Liver (tissue), 9 donors: ENCODE measurements around the gene TMEM141. TPM values are rescaled to one million over a fixed set of nuclear protein-coding genes. Genes with fewer than 3 reads are reported as not detected.

Experiments
- DNase-seq: peaks from one replicate; pipeline ENCODE4 v3.0.0-alpha.2; 2017; ENCODE audit warnings: low spot score
- H3K27ac ChIP-seq, 2 donors: one replicate each; pipeline ENCODE4 v1.7.0; 2013; ENCODE audit warnings: inconsistent platforms in 2 of 2, low read length in 2 of 2, control low read depth in 1 of 2, low read depth in 1 of 2, mild to moderate bottlenecking in 1 of 2
- H3K27me3 ChIP-seq, 4 donors: one replicate each; pipeline versions ENCODE4 v1.6.1 to v1.7.0; 2013; ENCODE audit warnings: low read length in 3 of 4, inconsistent platforms in 1 of 4, mild to moderate bottlenecking in 1 of 4, moderate library complexity in 1 of 4; ENCODE audit not compliant: control insufficient read depth in 4 of 4, insufficient read depth in 4 of 4
- H3K36me3 ChIP-seq, 4 donors: one replicate each; pipeline versions ENCODE4 v1.6.1 to v1.7.0; 2013; ENCODE audit warnings: low read length in 3 of 4, mild to moderate bottlenecking in 3 of 4, low read depth in 1 of 4, moderate library complexity in 1 of 4; ENCODE audit not compliant: control insufficient read depth in 4 of 4, insufficient read depth in 3 of 4
- H3K4me1 ChIP-seq, 4 donors: one replicate each; pipeline versions ENCODE4 v1.6.1 to v1.7.0; 2013; ENCODE audit warnings: low read length in 3 of 4, mild to moderate bottlenecking in 3 of 4, moderate library complexity in 1 of 4; ENCODE audit not compliant: control insufficient read depth in 4 of 4, insufficient read depth in 4 of 4
- H3K4me3 ChIP-seq, 3 donors: one replicate each; pipeline versions ENCODE4 v1.6.1 to v1.7.0; 2013; ENCODE audit warnings: low read length in 3 of 3, control low read depth in 1 of 3, low read depth in 1 of 3, mild to moderate bottlenecking in 1 of 3
- H3K9ac ChIP-seq, 2 donors: one replicate each; pipeline ENCODE4 v1.7.0; 2013; ENCODE audit warnings: low read length in 2 of 2, mild to moderate bottlenecking in 2 of 2, moderate library complexity in 2 of 2, control low read depth in 1 of 2, low read depth in 1 of 2
- H3K9me3 ChIP-seq, 4 donors: one replicate each; pipeline versions ENCODE4 v1.6.1 to v1.7.0; 2013; ENCODE audit warnings: low read length in 3 of 4; ENCODE audit not compliant: control insufficient read depth in 4 of 4
- ATF3 ChIP-seq: IDR thresholded peaks from 2 replicates; pipeline ENCODE4 v1.6.1; 2016; ENCODE audit warnings: antibody characterized with exemption
- CTCF ChIP-seq: fragments of 150-350 bp; IDR thresholded peaks from 2 replicates; pipeline ENCODE4 v1.5.1; 2017; ENCODE audit warnings: improper control_type of control experiment, low read depth, low read length; ENCODE audit not compliant: missing input control
- EGR1 ChIP-seq, 2 donors: IDR thresholded peaks; 2 replicates each; pipeline ENCODE4 v1.6.1; 2016 to 2018; ENCODE audit warnings: antibody characterized with exemption in 2 of 2, low read depth in 2 of 2
- FOXA1 ChIP-seq: IDR thresholded peaks from 2 replicates; pipeline ENCODE4 v1.6.1; 2016; ENCODE audit warnings: antibody characterized with exemption
- FOXA2 ChIP-seq: IDR thresholded peaks from 2 replicates; pipeline ENCODE4 v1.6.1; 2016; ENCODE audit warnings: antibody characterized with exemption
- GABPA ChIP-seq, 2 donors: IDR thresholded peaks in 1 of 2; conservative IDR thresholded peaks in 1 of 2; 2 replicates each; pipeline ENCODE4 v1.6.1; 2016; ENCODE audit warnings: antibody characterized with exemption in 2 of 2, mild to moderate bottlenecking in 1 of 2, moderate library complexity in 1 of 2
- HNF4A ChIP-seq, 2 donors: conservative IDR thresholded peaks; 2 replicates each; pipeline ENCODE4 v1.6.1; 2016; ENCODE audit warnings: antibody characterized with exemption in 2 of 2, mild to moderate bottlenecking in 2 of 2
- HNF4G ChIP-seq: IDR thresholded peaks from 2 replicates; pipeline ENCODE4 v1.6.1; 2016; ENCODE audit warnings: antibody characterized with exemption
- JUND ChIP-seq, 2 donors: IDR thresholded peaks; 2 replicates each; pipeline ENCODE4 v1.6.1; 2016; ENCODE audit warnings: antibody characterized with exemption in 2 of 2
- MAX ChIP-seq: IDR thresholded peaks from 2 replicates; pipeline ENCODE4 v1.6.1; 2016; ENCODE audit warnings: antibody characterized with exemption
- NR2F2 ChIP-seq: IDR thresholded peaks from 2 replicates; pipeline ENCODE4 v1.6.1; 2016; ENCODE audit warnings: antibody characterized with exemption
- RAD21 ChIP-seq, 2 donors: IDR thresholded peaks; 2 replicates each; pipeline ENCODE4 v1.6.1; 2016; ENCODE audit warnings: antibody characterized with exemption in 2 of 2, mild to moderate bottlenecking in 2 of 2
- REST ChIP-seq: IDR thresholded peaks from 2 replicates; pipeline ENCODE4 v1.6.1; 2016; ENCODE audit warnings: antibody characterized with exemption, mild to moderate bottlenecking
- RXRA ChIP-seq, 2 donors: IDR thresholded peaks; 2 replicates each; pipeline ENCODE4 v1.6.1; 2017 to 2018; ENCODE audit warnings: antibody characterized with exemption in 2 of 2, mild to moderate bottlenecking in 1 of 2
- SP1 ChIP-seq: IDR thresholded peaks from 2 replicates; pipeline ENCODE4 v1.6.1; 2018; ENCODE audit warnings: antibody characterized with exemption, mild to moderate bottlenecking
- TAF1 ChIP-seq: conservative IDR thresholded peaks from 2 replicates; pipeline ENCODE4 v1.6.1; 2016; ENCODE audit warnings: antibody characterized with exemption, mild to moderate bottlenecking
- YY1 ChIP-seq: IDR thresholded peaks from 2 replicates; pipeline ENCODE4 v1.6.1; 2016; ENCODE audit warnings: antibody characterized with exemption, mild to moderate bottlenecking
- ZBTB33 ChIP-seq: IDR thresholded peaks from 2 replicates; pipeline ENCODE4 v1.6.1; 2016; ENCODE audit warnings: antibody characterized with exemption
- WGBS: extraction: QIAGEN DNeasy Blood & Tissue Kit; methylation state at CpG from one replicate; pipeline ENCODE4 v1.1.7; 2013; 5-methylcytosine and 5-hydroxymethylcytosine counted together
- polyA plus RNA-seq, 2 donors: library from polyadenylated mRNA; stranded (reverse) in 1 of 2; unstranded in 1 of 2; fragments of 200-250 nt in 1 of 2; fragments of >200 nt in 1 of 2; fragmentation: Nextera tagmentation in 1 of 2; extraction: Ambion mirVana in 1 of 2; gene quantifications; one replicate each; pipeline versions ENCODE4 v1.2.1 to v1.2.3, GENCODE V29; 2013 to 2015
- total RNA-seq, 2 donors: library from RNA; depleted of rRNA; stranded (reverse); fragments of >200 nt; gene quantifications; one replicate each; pipeline ENCODE4 v1.2.3, GENCODE V29; 2014
- donor health status: healthy.
- donor health status: healthy.
- donor health status: healthy.
- donor health status: healthy.
- donor health status: healthy.

The TMEM141 gene
- total and polyA plus RNA-seq, 4 donors: 32.2 to 74.7 (median 66.2) TPM

GRCh38 chr9:136835162-136835931, 44.2 kb downstream of the TMEM141 start:
- no peak for DNase-seq
- Histone ChIP-seq H3K4me1 (peaks cover 0 to 3% (median under 1%) of the 10 kb centered on the region in 4 donors), H3K4me3 (no peak overlapping the region), H3K27ac (no peak overlapping the region), H3K36me3 (peaks cover 7 to 26% (median 23%) of the 10 kb centered on the region in 4 donors), H3K9ac (no peak overlapping the region), H3K9me3 (no peaks in the 10 kb centered on the region), H3K27me3 (no peaks in the 10 kb centered on the region)
- WGBS: 95% methylated on average over 36 of the region's 36 CpGs
- TF ChIP-seq SP1 (no peak), CTCF (no peak), FOXA2 (no peak), FOXA1 (no peak), RXRA (IDR thresholded peaks at IDR 0.05) (no peak), YY1 (no peak), HNF4G (no peak), TAF1 (no peak), ATF3 (no peak), MAX (no peak), REST (no peak), JUND (IDR thresholded peaks at IDR 0.05) (no peak), RAD21 (IDR thresholded peaks at IDR 0.05) (no peak), HNF4A (conservative IDR thresholded peaks at IDR 0.05) (no peak), ZBTB33 (no peak), EGR1 (IDR thresholded peaks at IDR 0.05; ENCODE audit: low read depth in 2 of 2) (no peak), GABPA (IDR thresholded peaks at IDR 0.05 in 1 of 2, conservative IDR thresholded peaks at IDR 0.05 in 1 of 2) (no peak), NR2F2 (no peak)
